ENCODE data around the gene PIGB.
"Not testable (repeated sequence)": the region's sequence is repeated elsewhere in the genome, so short reads cannot be mapped to it uniquely, and the experiment has no call there.

The PIGB gene

DNA sequence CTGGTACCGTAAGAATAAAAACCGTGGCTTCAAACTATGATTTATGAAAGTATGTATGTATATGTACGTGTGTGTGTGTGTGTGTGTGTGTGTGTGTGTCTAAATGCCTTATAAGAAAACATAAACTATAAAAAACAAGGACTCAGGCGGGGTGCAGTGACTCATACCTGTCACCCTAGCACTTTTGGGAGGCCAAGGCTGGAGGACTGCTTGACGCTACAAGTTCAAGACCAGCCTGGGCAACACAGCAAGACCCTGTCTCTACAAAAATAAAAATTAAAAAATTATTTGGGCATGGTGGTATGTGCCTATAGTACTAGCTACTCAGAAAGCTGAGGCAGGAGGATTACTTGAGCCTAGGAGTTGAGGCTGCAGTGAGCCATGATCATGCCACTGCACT, 60.1 kb downstream of the PIGB start:
- no peak for DNase-seq

DNA sequence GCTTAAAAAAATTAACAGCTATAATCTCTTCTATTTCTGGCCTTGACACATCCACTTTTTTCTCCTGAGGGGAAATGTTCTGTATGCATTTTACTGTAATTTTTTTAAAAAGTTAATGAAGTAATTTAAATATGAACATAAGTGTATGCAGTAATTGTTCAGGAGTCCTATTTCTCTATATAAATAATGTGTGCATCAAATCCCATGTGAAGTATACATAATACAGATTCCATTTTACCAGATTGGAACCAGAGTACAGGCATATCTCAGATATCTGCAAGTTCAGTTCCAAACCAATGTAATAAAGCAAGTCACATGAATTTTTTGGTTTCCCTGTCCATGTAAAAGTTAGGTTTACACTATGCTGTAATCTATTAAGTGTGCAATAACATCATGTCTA, 62.6 kb downstream of the PIGB start:
- DNase-seq = no peak

DNA sequence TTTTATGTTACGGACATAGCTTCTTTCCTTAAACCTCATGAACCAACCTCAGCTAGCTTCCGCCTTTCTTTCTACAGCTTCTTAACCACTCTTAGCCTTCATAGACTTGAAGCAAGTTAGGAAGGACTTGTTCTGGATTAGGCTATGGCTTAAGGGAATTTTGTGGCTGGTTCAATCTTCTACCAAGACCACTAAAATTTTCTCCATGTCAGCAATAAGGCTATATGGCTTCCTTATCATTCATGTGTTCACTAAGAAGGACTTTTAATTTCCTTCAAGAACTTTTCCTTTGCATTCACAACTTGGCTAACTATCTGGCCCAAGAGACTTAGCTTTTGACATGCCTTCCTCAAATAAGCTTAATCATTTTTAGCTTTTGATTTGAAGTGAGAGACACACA, 64.7 kb downstream of the PIGB start:
- no peak for DNase-seq

DNA sequence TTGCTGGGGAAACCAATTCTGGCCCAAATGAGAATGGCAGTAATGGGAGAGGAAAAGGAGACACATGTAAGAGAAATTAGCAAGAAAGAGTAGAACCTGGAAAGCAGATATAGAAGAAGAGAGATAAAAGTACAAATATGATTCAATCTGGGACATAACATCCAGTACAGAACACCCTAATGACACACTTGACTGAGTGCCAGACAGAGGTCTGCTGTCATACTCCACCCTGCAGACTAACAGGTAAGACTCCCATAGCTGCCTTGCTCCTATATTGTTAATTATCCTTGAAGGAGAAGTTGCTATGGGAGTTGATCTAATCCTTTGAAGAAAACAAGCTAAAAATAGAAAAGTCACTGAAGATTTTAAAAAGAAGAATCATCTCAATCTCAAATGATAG, 68.0 kb downstream of the PIGB start:
- DNase-seq = no peak

DNA sequence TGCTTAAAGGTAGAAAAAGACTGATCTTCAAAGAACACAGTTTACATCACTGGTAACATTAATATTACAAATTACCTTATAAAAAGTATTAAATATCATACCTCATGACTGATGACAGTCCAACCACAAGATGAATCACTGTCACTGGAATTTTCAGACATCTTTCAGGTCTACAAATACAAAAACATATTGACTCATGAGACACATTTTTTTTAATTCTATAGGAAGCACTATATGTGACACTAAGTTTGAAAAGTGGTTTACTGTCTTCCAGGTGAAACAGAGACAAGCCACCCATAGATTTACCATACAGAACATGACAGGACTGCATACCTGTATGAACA, 70.2 kb downstream of the PIGB start:
- no peak for DNase-seq

DNA sequence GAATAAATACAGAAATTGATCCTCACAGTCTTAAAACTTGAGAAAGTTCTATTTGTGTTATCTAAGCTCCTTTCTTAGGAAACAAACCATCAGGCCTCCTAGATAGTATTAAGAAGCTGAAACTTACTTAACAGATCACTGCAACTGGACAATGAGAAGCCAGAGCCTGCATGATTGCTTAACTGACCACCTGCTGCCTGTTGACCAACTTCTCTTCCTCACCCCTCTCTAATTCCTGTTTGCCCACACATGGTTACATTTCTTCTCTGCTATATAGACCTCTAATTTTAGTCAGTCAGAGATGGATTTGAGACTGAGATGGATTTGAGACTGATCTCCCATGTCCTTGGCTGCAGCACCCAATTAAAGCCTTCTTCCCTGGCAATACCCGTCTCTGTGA, 75.7 kb downstream of the PIGB start:
- DNase-seq = no peak

DNA sequence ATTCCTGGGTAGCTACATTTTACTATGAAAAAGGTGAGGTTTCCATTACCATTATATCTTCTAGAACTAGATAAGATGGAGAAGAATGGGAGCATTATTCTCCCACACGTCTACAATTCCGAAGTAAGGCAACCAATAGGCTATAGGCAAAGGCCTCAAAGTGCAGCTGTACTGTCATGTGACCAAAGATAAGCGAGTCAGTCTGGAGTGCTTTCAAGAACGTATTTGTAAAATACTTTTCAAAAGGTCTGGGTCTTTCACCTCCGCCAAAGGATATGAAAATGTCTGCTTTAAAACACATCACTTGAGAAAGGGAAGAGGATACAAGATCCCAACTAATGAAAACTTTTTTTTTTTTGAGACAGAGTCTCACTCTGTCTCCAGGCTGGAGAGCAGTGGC, 79.2 kb downstream of the PIGB start:
- no peak for DNase-seq

DNA sequence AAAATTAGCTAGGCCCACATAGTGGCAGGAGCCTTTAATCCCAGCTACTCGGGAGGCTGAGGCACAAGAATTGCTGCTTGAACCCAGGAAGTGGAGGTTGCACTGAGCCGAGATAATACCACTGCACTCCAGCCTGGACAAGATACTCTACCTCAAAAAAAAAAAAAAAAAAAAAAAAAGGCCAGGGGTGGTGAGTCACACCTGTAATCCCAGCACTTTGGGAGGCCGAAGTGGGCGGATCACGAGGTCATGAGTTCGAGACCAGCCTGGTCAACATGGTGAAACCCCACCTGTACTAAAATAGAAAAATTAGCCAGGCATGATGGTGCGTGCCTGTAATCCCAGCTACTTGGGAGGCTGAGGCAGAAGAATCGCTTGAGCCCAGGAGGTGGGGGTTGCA, 81.0 kb downstream of the PIGB start:
- not testable (repeated sequence) for DNase-seq

DNA sequence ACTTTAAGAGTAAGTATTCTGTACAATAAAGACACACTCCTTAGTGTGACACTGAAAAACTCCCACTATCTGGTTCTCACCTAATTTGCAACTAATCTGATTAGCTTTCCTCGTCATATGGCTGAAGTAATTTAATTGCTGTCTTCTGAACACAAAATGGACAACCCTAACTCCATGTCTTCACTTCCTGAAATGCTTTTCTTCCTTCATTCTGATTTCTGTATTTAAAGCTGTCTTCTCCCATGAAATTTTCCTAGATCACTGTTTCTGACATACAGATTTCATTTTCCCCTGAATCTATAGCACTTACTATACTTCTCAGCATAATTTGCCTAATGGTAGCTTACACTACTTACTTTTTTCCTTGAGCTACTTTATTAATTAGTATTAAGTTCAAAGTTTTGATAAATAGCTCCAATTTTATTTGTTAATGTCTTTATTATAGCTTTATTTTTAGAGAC, 82.8 kb downstream of the PIGB start:
- no peak for DNase-seq

DNA sequence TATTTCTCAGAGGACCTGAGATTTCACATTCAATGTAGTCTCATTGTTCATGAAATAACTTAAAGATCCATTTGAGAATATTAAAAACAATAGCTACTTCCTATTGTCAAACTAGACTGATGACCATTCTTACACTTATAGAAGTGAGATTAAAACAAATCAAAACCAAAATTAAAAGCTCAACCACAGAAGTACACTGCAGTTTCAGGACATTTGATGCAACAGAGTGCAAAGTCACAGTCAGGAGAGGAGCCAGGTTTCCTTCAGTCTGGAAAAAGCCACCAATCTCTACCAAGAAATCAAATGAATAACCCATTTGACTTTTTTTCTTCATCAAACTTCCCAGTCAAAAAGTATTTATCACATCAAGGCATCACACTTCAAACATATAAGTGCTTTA, 83.7 kb downstream of the PIGB start:
- DNase-seq = no peak

DNA sequence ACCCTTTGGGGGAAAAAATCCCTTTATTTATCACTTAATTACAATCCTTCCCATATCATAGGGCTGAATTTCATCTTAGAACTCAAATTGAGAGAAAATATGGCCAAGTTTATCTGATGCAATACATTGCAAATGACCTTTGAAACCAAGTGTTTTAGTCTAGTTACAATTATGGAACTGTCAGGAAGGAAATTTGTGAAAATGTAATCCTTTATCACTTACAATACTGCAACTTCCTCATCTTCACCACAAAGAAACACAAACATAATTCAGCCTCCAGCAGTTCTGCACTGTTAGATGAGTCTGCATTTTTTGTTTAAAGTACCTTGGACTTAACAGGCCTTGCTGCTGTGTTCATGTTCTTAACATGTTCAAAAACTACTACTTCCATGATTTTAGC, 84.5 kb downstream of the PIGB start:
- no peak for DNase-seq

Data from hypothalamus (tissue), 51 donors.